Osteocyte (in vitro differentiated cells): Measurements from ENCODE around the gene PRXL2B. TPM values are rescaled to one million over a fixed set of nuclear protein-coding genes. Genes with fewer than 3 reads are reported as not detected.
A peak's percentile ranks its signal among the peaks of the same experiment; 100 is the strongest.

Source experiments
- DNase-seq: peaks from one replicate; pipeline ENCODE4 v3.0.0; 2021; ENCODE audit warnings: mixed read lengths; ENCODE audit not compliant: unreplicated experiment; ENCODE audit errors: extremely low spot score
- H3K27ac Mint-ChIP-seq: one replicate; pipeline ENCODE4 v1.8.0; 2021; ENCODE audit warnings: mild to moderate bottlenecking, mixed read lengths; ENCODE audit not compliant: unreplicated experiment
- H3K27me3 Mint-ChIP-seq: one replicate; pipeline ENCODE4 v1.8.0; 2021; ENCODE audit warnings: mixed read lengths; ENCODE audit not compliant: unreplicated experiment
- H3K36me3 Mint-ChIP-seq: one replicate; pipeline ENCODE4 v1.8.0; 2021; ENCODE audit warnings: mixed read lengths; ENCODE audit not compliant: unreplicated experiment
- H3K4me1 Mint-ChIP-seq: one replicate; pipeline ENCODE4 v1.8.0; 2021; ENCODE audit warnings: mixed read lengths; ENCODE audit not compliant: unreplicated experiment
- H3K4me3 Mint-ChIP-seq: one replicate; pipeline ENCODE4 v1.8.0; 2021; ENCODE audit warnings: mild to moderate bottlenecking, moderate library complexity, mixed read lengths; ENCODE audit not compliant: unreplicated experiment
- H3K9me3 Mint-ChIP-seq: one replicate; pipeline ENCODE4 v1.8.0; 2021; ENCODE audit warnings: mixed read lengths; ENCODE audit not compliant: unreplicated experiment
- CTCF ChIP-seq: fragments of 200-600 bp; sonication (generic); IDR thresholded peaks from 2 replicates; pipeline ENCODE4 v1.5.0; 2021; ENCODE audit warnings: antibody characterized with exemption, mild to moderate bottlenecking, moderate library complexity
- total RNA-seq: library from RNA; stranded (reverse); gene quantifications from 2 replicates; pipeline ENCODE4 v1.2.1, GENCODE V29; 2021

The PRXL2B gene
- total RNA-seq, 1 donor from 2014 or later = 24.8 TPM

- H3K27ac Mint-ChIP-seq = no peak overlapping the region
- TF ChIP-seq CTCF = no peak
- H3K27me3 Mint-ChIP-seq = no peaks in the 10 kb centered on the region
- DNase-seq = no peak
- H3K9me3 Mint-ChIP-seq = no peaks in the 10 kb centered on the region
- H3K36me3 Mint-ChIP-seq = no peaks in the 10 kb centered on the region
- peaks cover 22% of the 10 kb centered on the region for H3K4me1 Mint-ChIP-seq
- no peak overlapping the region for H3K4me3 Mint-ChIP-seq
Measured at GRCh38 chr1:2553871-2554620, 32.5 kb upstream of the PRXL2B start.

- TF ChIP-seq CTCF = peak; percentile 52
- no peak for DNase-seq
- no peaks in the 10 kb centered on the region for H3K27me3 Mint-ChIP-seq
- no peaks in the 10 kb centered on the region for H3K36me3 Mint-ChIP-seq
- no peak overlapping the region for H3K27ac Mint-ChIP-seq
- H3K4me1 Mint-ChIP-seq = peaks cover 22% of the 10 kb centered on the region
- no peaks in the 10 kb centered on the region for H3K9me3 Mint-ChIP-seq
- H3K4me3 Mint-ChIP-seq = no peak overlapping the region
Measured at GRCh38 chr1:2554621-2555387, 31.8 kb upstream of the PRXL2B start.

GRCh38 chr1:2555634-2556276, 30.8 kb upstream of the PRXL2B start:
- Mint-ChIP-seq H3K4me1 (peaks cover 22% of the 10 kb centered on the region), H3K9me3 (no peaks in the 10 kb centered on the region), H3K4me3 (peak overlapping the region; percentile 66), H3K27ac (peak overlapping the region; percentile 90), H3K27me3 (no peaks in the 10 kb centered on the region), H3K36me3 (no peaks in the 10 kb centered on the region)
- TF ChIP-seq CTCF = no peak
- DNase-seq = no peak

- Mint-ChIP-seq H3K9me3 (no peaks in the 10 kb centered on the region), H3K4me1 (peaks cover 22% of the 10 kb centered on the region), H3K27ac (peak within 1 kb of the TSS; percentile 90), H3K4me3 (peak within 1 kb of the TSS; percentile 66), H3K36me3 (no peaks in the 10 kb centered on the region), H3K27me3 (no peaks in the 10 kb centered on the region)
- TF ChIP-seq CTCF = no peak
- no peak for DNase-seq
Measured at GRCh38 chr1:2556277-2556677, 30.3 kb upstream of the PRXL2B start, which contains the start of gene TNFRSF14. TNFRSF14 (plus strand) TSS chr1:2556371; CDS start chr1:2556665, 294 bp downstream.
